Caco-2 (cell line): ENCODE data around the gene ELP6. TPM values are rescaled to one million over a fixed set of nuclear protein-coding genes. Genes with fewer than 3 reads are reported as not detected.

ENCODE experiments used
- BruUV-seq: library from RNA; stranded (reverse); fragments of 400-500 nt; replicated peaks from 2 replicates; lab custom pipeline; 2021; lab: Mats Ljungman, UMichigan
- CTCF ChIA-PET: fragments of 300-600 bp; sonication (Branson Sonifier 250); formaldehyde crosslinking; loops from one replicate; lab custom pipeline; 2022; ENCODE audit warnings: antibody characterized with exemption; lab: Charles Lee
- POLR2A ChIA-PET: fragments of 300-600 bp; sonication (Branson Sonifier 250); formaldehyde crosslinking; loops from one replicate; lab custom pipeline; 2022; ENCODE audit warnings: antibody characterized with exemption; lab: Charles Lee
- DNase-seq, 2 experiments: peaks; one replicate each; pipeline versions ENCODE4 v3.0.0 to v3.0.0-alpha.2; 2020 to 2022
- H3K27me3 ChIP-seq: replicated peaks from 2 replicates; pipeline ENCODE4 v1.6.0; 2011; ENCODE audit warnings: low read length; ENCODE audit not compliant: control insufficient read depth, insufficient read depth
- H3K36me3 ChIP-seq: 2 replicates; pipeline ENCODE4 v1.5.1; 2011; ENCODE audit warnings: low read length; ENCODE audit not compliant: control insufficient read depth, insufficient read depth
- H3K4me1 ChIP-seq: fragments of 250-450 bp; sonication (Bioruptor Pico); 2 replicates; pipeline ENCODE4 v1.5.1; 2020; ENCODE audit warnings: mild to moderate bottlenecking
- H3K4me3 ChIP-seq: 2 replicates; pipeline ENCODE4 v1.5.1; 2011; ENCODE audit warnings: low read depth, mild to moderate bottlenecking, control low read depth, low read length
- H3K9me3 ChIP-seq: fragments of 250-450 bp; sonication (Bioruptor Pico); 2 replicates; pipeline ENCODE4 v1.5.1; 2020; ENCODE audit warnings: mild to moderate bottlenecking, moderate library complexity
- H3K27ac Mint-ChIP-seq: one replicate; pipeline ENCODE4 v1.8.0; 2022; ENCODE audit warnings: mixed read lengths; ENCODE audit not compliant: unreplicated experiment
- H3K27me3 Mint-ChIP-seq: one replicate; pipeline ENCODE4 v1.8.0; 2022; ENCODE audit warnings: mixed read lengths; ENCODE audit not compliant: insufficient read depth, unreplicated experiment
- H3K36me3 Mint-ChIP-seq: one replicate; pipeline ENCODE4 v1.8.0; 2022; ENCODE audit warnings: mild to moderate bottlenecking, mixed read lengths; ENCODE audit not compliant: insufficient read depth, unreplicated experiment
- H3K4me1 Mint-ChIP-seq: one replicate; pipeline ENCODE4 v1.8.0; 2022; ENCODE audit warnings: low read depth, mixed read lengths; ENCODE audit not compliant: unreplicated experiment
- H3K4me3 Mint-ChIP-seq: one replicate; pipeline ENCODE4 v1.8.0; 2022; ENCODE audit warnings: mild to moderate bottlenecking, moderate library complexity, mixed read lengths; ENCODE audit not compliant: unreplicated experiment
- H3K9me3 Mint-ChIP-seq: one replicate; pipeline ENCODE4 v1.8.0; 2022; ENCODE audit warnings: mixed read lengths; ENCODE audit not compliant: unreplicated experiment
- CTCF ChIP-seq, 2 experiments: fragments of 200-600 bp in 1 of 2; IDR thresholded peaks; 1 replicate in 1 of 2; 2 replicates in 1 of 2; pipeline versions ENCODE4 v1.5.1 to v1.8.0; 2011 to 2022; ENCODE audit warnings: antibody characterized with exemption in 1 of 2, control low read depth in 1 of 2, inconsistent platforms in 1 of 2, low read depth in 1 of 2, low read length in 1 of 2, mild to moderate bottlenecking in 1 of 2, moderate library complexity in 1 of 2; ENCODE audit not compliant: insufficient read depth in 1 of 2, severe bottlenecking in 1 of 2, unreplicated experiment in 1 of 2
- intact Hi-C: fragments of 100-400 bp; cut with micrococcal nuclease; formaldehyde crosslinking; loops from one replicate; pipeline ENCODE4 v1.10.0; 2022; ENCODE audit not compliant: unreplicated experiment
- total RNA-seq: library from RNA; stranded (reverse); gene quantifications from 2 replicates; pipeline ENCODE4 v1.2.3, GENCODE V29; 2022

The ELP6 gene
- total RNA-seq, 1 experiment from 2014 or later, result 42.0 TPM

DNA sequence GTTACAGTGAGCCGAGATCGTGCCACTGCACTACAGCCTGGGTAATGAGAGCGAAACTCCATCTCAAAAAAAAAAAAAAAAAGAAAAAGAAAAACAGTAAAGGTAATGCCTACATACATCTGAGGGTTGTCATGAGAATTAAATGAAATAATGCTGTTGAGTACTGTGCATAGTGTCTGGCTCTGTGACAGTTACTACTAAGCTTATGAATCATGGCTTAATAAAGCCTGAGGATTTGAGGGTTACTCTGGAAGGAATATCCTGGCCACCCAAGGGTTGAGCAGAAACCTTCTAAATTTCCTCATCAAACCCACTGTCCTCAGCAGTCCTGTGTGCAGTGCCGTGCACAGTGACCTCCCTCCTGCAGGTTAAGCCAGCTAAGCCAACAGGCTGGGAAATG lies 26.8 kb upstream of the ELP6 start:
- Mint-ChIP-seq H3K36me3 (no peaks in the 10 kb centered on the region), H3K27me3 (no peaks in the 10 kb centered on the region), H3K4me1 (no peaks in the 10 kb centered on the region), H3K9me3 (peaks cover 7% of the 10 kb centered on the region), H3K27ac (no peak overlapping the region), H3K4me3 (no peak overlapping the region)
- ChIA-PET CTCF (interaction anchor here (0.6 kb wide), 1 partner anchor 375 kb away, joined by 6 read pairs; no protein-coding TSS in a partner anchor), POLR2A (no interaction called here)
- H3K27me3 ChIP-seq, result no peaks in the 10 kb centered on the region
- intact Hi-C loops, result no loop called here
- H3K4me3 ChIP-seq, result no peak overlapping the region
- no peaks in the 10 kb centered on the region for H3K4me1 ChIP-seq
- DNase-seq, result no peak
- BruUV-seq, result no TSS peak
- H3K9me3 ChIP-seq, result no peaks in the 10 kb centered on the region
- H3K36me3 ChIP-seq, result no peaks in the 10 kb centered on the region
- TF ChIP-seq CTCF (IDR thresholded peaks at IDR 0.05; ENCODE audit: insufficient read depth in 1 of 2, low read depth in 1 of 2, low read length in 1 of 2, severe bottlenecking in 1 of 2, unreplicated experiment in 1 of 2), result no peak

DNA sequence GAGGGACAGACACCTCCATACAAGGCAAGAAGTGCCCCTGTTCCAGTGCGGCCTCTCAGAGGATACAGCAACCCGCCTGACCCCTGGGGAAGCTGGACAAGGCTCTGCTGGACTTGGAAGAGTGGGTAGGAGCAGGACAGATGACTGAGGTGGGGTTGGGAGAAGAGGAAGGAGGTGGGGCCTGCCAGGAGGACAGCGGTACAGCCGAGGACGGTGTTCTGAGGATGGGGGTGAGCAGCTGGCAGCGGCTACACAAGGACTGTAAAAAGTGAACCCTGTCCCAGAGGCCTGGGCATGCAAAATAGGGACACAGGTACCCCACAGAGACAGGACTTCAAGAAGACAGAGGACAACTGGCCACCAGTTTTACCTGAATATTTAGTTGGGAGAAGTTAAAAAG lies 23.5 kb upstream of the ELP6 start:
- no peaks in the 10 kb centered on the region for H3K9me3 ChIP-seq
- Mint-ChIP-seq H3K9me3 (peaks cover 7% of the 10 kb centered on the region), H3K4me1 (no peaks in the 10 kb centered on the region), H3K36me3 (no peaks in the 10 kb centered on the region), H3K27me3 (no peaks in the 10 kb centered on the region), H3K27ac (no peak overlapping the region), H3K4me3 (no peak overlapping the region)
- ChIA-PET CTCF (no interaction called here), POLR2A (no interaction called here)
- no peak overlapping the region for H3K4me3 ChIP-seq
- intact Hi-C loops, result no loop called here
- H3K27me3 ChIP-seq, result no peaks in the 10 kb centered on the region
- BruUV-seq, result no TSS peak
- H3K4me1 ChIP-seq, result no peaks in the 10 kb centered on the region
- no peak for DNase-seq
- TF ChIP-seq CTCF (IDR thresholded peaks at IDR 0.05; ENCODE audit: insufficient read depth in 1 of 2, low read depth in 1 of 2, low read length in 1 of 2, severe bottlenecking in 1 of 2, unreplicated experiment in 1 of 2), result no peak
- no peaks in the 10 kb centered on the region for H3K36me3 ChIP-seq

- no peak overlapping the region for H3K4me3 Mint-ChIP-seq
- no peak for DNase-seq
- CTCF ChIA-PET, result no interaction called here
- intact Hi-C loops, result no loop called here
- H3K27ac Mint-ChIP-seq, result no peak overlapping the region
- H3K27me3 Mint-ChIP-seq, result no peaks in the 10 kb centered on the region
- H3K9me3 Mint-ChIP-seq, result peaks cover 7% of the 10 kb centered on the region
- Histone ChIP-seq H3K4me1 (no peaks in the 10 kb centered on the region), H3K27me3 (no peaks in the 10 kb centered on the region), H3K4me3 (no peak overlapping the region), H3K9me3 (no peaks in the 10 kb centered on the region), H3K36me3 (no peaks in the 10 kb centered on the region)
- no TSS peak for BruUV-seq
- no peaks in the 10 kb centered on the region for H3K36me3 Mint-ChIP-seq
- no peaks in the 10 kb centered on the region for H3K4me1 Mint-ChIP-seq
- POLR2A ChIA-PET, result no interaction called here
- no peak for TF ChIP-seq CTCF (IDR thresholded peaks at IDR 0.05; ENCODE audit: insufficient read depth in 1 of 2, low read depth in 1 of 2, low read length in 1 of 2, severe bottlenecking in 1 of 2, unreplicated experiment in 1 of 2)
These were observed 22.8 kb upstream of the ELP6 start for GRCh38 chr3:47536221-47536891.
